T-cell (primary cell): Measurements from ENCODE around the gene SSBP2. TPM values are rescaled to one million over a fixed set of nuclear protein-coding genes. Genes with fewer than 3 reads are reported as not detected.
"Not testable (repeated sequence)": the region's sequence is repeated elsewhere in the genome, so short reads cannot be mapped to it uniquely, and the experiment has no call there.

Experiments used
- ATAC-seq, 4 experiments: fragments of 200-7000 bp in 3 of 4; fragments of 150-1000 bp in 1 of 4; cut with Tn5 transposase; replicated peaks in 1 of 4; 1 replicate in 3 of 4; 2 replicates in 1 of 4; pipeline ENCODE4 v1.10.0; 2021; ENCODE audit warnings: moderate library complexity in 3 of 4, mild to moderate bottlenecking in 2 of 4, moderate number of reproducible peaks in 1 of 4
- CTCF ChIA-PET, 2 donors: fragments of 300-600 bp; sonication (Branson Sonifier 250); formaldehyde crosslinking; loops; one replicate each; lab custom pipeline; 2022; ENCODE audit warnings: antibody characterized with exemption in 2 of 2; lab: Charles Lee
- POLR2A ChIA-PET, 2 donors: fragments of 300-600 bp; sonication (Branson Sonifier 250); formaldehyde crosslinking; loops; one replicate each; lab custom pipeline; 2022; ENCODE audit warnings: antibody characterized with exemption in 2 of 2; lab: Charles Lee
- DNase-seq, 35 experiments: peaks; one replicate each; pipeline versions ENCODE4 v3.0.0 to v3.0.0-alpha.2; 2013 to 2023
- H3K27ac ChIP-seq: one replicate; pipeline ENCODE4 v1.5.1; 2013; ENCODE audit warnings: low read length
- H3K27me3 ChIP-seq, 2 experiments: replicated peaks in 1 of 2; 1 replicate in 1 of 2; 2 replicates in 1 of 2; pipeline versions ENCODE4 v1.6.1 to v1.7.0; 2013; ENCODE audit warnings: low read length in 1 of 2, mixed read lengths in 1 of 2; ENCODE audit not compliant: control insufficient read depth in 2 of 2, insufficient read depth in 2 of 2; ENCODE audit errors: extremely low read depth in 1 of 2
- H3K36me3 ChIP-seq, 2 donors: 1 replicate in 1 of 2; 2 replicates in 1 of 2; pipeline versions ENCODE4 v1.6.1 to v1.7.0; 2013; ENCODE audit warnings: low read length in 1 of 2; ENCODE audit not compliant: control insufficient read depth in 2 of 2, insufficient read depth in 1 of 2; ENCODE audit errors: extremely low read depth in 1 of 2
- H3K4me1 ChIP-seq, 2 experiments: 1 replicate in 1 of 2; 2 replicates in 1 of 2; pipeline versions ENCODE4 v1.6.1 to v1.7.0; 2013; ENCODE audit warnings: low read length in 2 of 2, mixed read lengths in 1 of 2; ENCODE audit not compliant: insufficient read depth in 2 of 2, control insufficient read depth in 1 of 2; ENCODE audit errors: extremely low read depth in 1 of 2
- H3K4me3 ChIP-seq, 2 donors: 1 replicate in 1 of 2; 2 replicates in 1 of 2; pipeline versions ENCODE4 v1.5.1 to v1.7.0; 2013; ENCODE audit warnings: mild to moderate bottlenecking in 2 of 2, low read length in 1 of 2, moderate library complexity in 1 of 2; ENCODE audit not compliant: control insufficient read depth in 1 of 2; ENCODE audit errors: extremely low read depth in 1 of 2
- H3K9me3 ChIP-seq: 2 replicates; pipeline ENCODE4 v1.7.0; 2013
- H3K27ac Mint-ChIP-seq, 2 donors: one replicate each; pipeline ENCODE4 v1.8.0; 2020 to 2021; ENCODE audit warnings: mild to moderate bottlenecking in 2 of 2, mixed read lengths in 2 of 2
- H3K27me3 Mint-ChIP-seq, 2 donors: one replicate each; pipeline ENCODE4 v1.8.0; 2021 to 2022; ENCODE audit warnings: mixed read lengths in 2 of 2
- H3K36me3 Mint-ChIP-seq: one replicate; pipeline ENCODE4 v1.8.0; 2021; ENCODE audit warnings: mixed read lengths
- H3K4me1 Mint-ChIP-seq, 3 donors: one replicate each; pipeline ENCODE4 v1.8.0; 2020 to 2022; ENCODE audit warnings: mixed read lengths in 3 of 3, mild to moderate bottlenecking in 1 of 3
- H3K4me3 Mint-ChIP-seq, 3 donors: one replicate each; pipeline ENCODE4 v1.8.0; 2020 to 2022; ENCODE audit warnings: mild to moderate bottlenecking in 3 of 3, mixed read lengths in 3 of 3, moderate library complexity in 3 of 3
- H3K9me3 Mint-ChIP-seq, 3 donors: one replicate each; pipeline ENCODE4 v1.8.0; 2020 to 2022; ENCODE audit warnings: mixed read lengths in 3 of 3
- WGBS: methylation state at CpG from one replicate; pipeline ENCODE4 v1.1.5; 2013; ENCODE audit warnings: missing lambda C conversion rate; ENCODE audit not compliant: insufficient coverage; 5-methylcytosine and 5-hydroxymethylcytosine counted together
- total RNA-seq, 35 experiments: library from RNA in 6 of 35; stranded (reverse) in 6 of 35; fragments of 120-200 nt in 1 of 35; gene quantifications; one replicate each; pipeline versions ENCODE4 v1.2.1 to v1.2.4 and lab custom pipeline; 2013 to 2026

The SSBP2 gene
- total RNA-seq, 5 donors from 2014 or later (not counting 1 experiment from before 2014, with no cell fraction given): 31.1 to 44.9 (median 35.8) TPM

- peaks cover 41% of the 10 kb centered on the region for H3K36me3 Mint-ChIP-seq
- Histone ChIP-seq H3K27me3 (no peaks in the 10 kb centered on the region), H3K4me3 (no peak overlapping the region), H3K4me1 (no peaks in the 10 kb centered on the region), H3K36me3 (no peaks in the 10 kb centered on the region), H3K27ac (no peak overlapping the region), H3K9me3 (peaks cover 5% of the 10 kb centered on the region)
- H3K4me3 Mint-ChIP-seq: no peak overlapping the region
- H3K4me1 Mint-ChIP-seq: peaks cover 26 to 39% (median 38%) of the 10 kb centered on the region in 3 donors
- no peak for ATAC-seq
- H3K27me3 Mint-ChIP-seq: no peaks in the 10 kb centered on the region
- DNase-seq: no peak
- POLR2A ChIA-PET: no interaction called here
- H3K9me3 Mint-ChIP-seq: peaks cover 5 to 24% (median 8%) of the 10 kb centered on the region in 3 donors
- CTCF ChIA-PET: interaction anchor here in 1 of 2 donors (0.6 kb wide), 1 partner anchor 170 kb away, joined by 3 read pairs; no protein-coding TSS in a partner anchor
- H3K27ac Mint-ChIP-seq: no peak overlapping the region
- WGBS: 75% methylated on average over 1 of the region's 1 CpG
These were observed 71.0 kb downstream of the SSBP2 start for GRCh38 chr5:81679885-81680284.

- Mint-ChIP-seq H3K36me3 (peaks cover 18% of the 10 kb centered on the region), H3K4me3 (no peak overlapping the region), H3K27ac (no peak overlapping the region), H3K9me3 (peaks cover 2 to 9% (median 5%) of the 10 kb centered on the region in 3 donors), H3K27me3 (no peaks in the 10 kb centered on the region), H3K4me1 (peaks cover 24 to 34% (median 25%) of the 10 kb centered on the region in 3 donors)
- Histone ChIP-seq H3K4me3 (no peak overlapping the region), H3K9me3 (peaks cover 2% of the 10 kb centered on the region), H3K27me3 (no peaks in the 10 kb centered on the region), H3K4me1 (no peaks in the 10 kb centered on the region), H3K27ac (no peak overlapping the region), H3K36me3 (no peaks in the 10 kb centered on the region)
- WGBS: no CpG with 5 or more reads among the region's 3 CpGs
- ATAC-seq (no peak), DNase-seq (no peak)
- ChIA-PET POLR2A (no interaction called here), CTCF (no interaction called here)
These were observed 75.5 kb downstream of the SSBP2 start for GRCh38 chr5:81675420-81675819.

GRCh38 chr5:81665795-81666194, 85.1 kb downstream of the SSBP2 start:
- H3K27me3 ChIP-seq: no peaks in the 10 kb centered on the region
- H3K9me3 ChIP-seq: no peaks in the 10 kb centered on the region
- H3K4me3 Mint-ChIP-seq: no peak overlapping the region
- ChIA-PET POLR2A (interaction anchor here in 1 of 2 donors (0.8 kb wide), 1 partner anchor 368 kb away, joined by 3 read pairs; no protein-coding TSS in a partner anchor), CTCF (no interaction called here)
- peaks cover 0 to 7% (median 0%) of the 10 kb centered on the region in 3 donors for H3K9me3 Mint-ChIP-seq
- ATAC-seq (no peak), DNase-seq (no peak)
- no peak overlapping the region for H3K27ac Mint-ChIP-seq
- no peaks in the 10 kb centered on the region for H3K4me1 ChIP-seq
- no peaks in the 10 kb centered on the region for H3K36me3 ChIP-seq
- no peaks in the 10 kb centered on the region for H3K27me3 Mint-ChIP-seq
- no peak overlapping the region for H3K4me3 ChIP-seq
- peaks cover 25% of the 10 kb centered on the region for H3K36me3 Mint-ChIP-seq
- no peak overlapping the region for H3K27ac ChIP-seq
- H3K4me1 Mint-ChIP-seq: peaks cover 27 to 31% (median 28%) of the 10 kb centered on the region in 3 donors
- WGBS: no CpG with 5 or more reads among the region's 1 CpG

GRCh38 chr5:81660624-81661023, 90.3 kb downstream of the SSBP2 start:
- ATAC-seq, POLR2A ChIA-PET, H3K4me3 Mint-ChIP-seq, H3K9me3 ChIP-seq, H3K27ac Mint-ChIP-seq, H3K27me3 ChIP-seq, H3K4me1 ChIP-seq, H3K27ac ChIP-seq, CTCF ChIA-PET, H3K27me3 Mint-ChIP-seq, DNase-seq, H3K36me3 ChIP-seq, H3K4me3 ChIP-seq: not testable (repeated sequence)
- Mint-ChIP-seq H3K4me1 (peaks cover 23 to 39% (median 27%) of the 10 kb centered on the region in 3 donors), H3K9me3 (peaks cover 0 to 14% (median 3%) of the 10 kb centered on the region in 3 donors), H3K36me3 (peaks cover 24% of the 10 kb centered on the region)
- 100% methylated on average over 1 of the region's 1 CpG for WGBS

- no CpG with 5 or more reads among the region's 1 CpG for WGBS
- Histone ChIP-seq H3K9me3 (no peaks in the 10 kb centered on the region), H3K27me3 (no peaks in the 10 kb centered on the region), H3K4me1 (no peaks in the 10 kb centered on the region), H3K27ac (no peak overlapping the region), H3K36me3 (no peaks in the 10 kb centered on the region), H3K4me3 (no peak overlapping the region)
- H3K27ac Mint-ChIP-seq: no peak overlapping the region
- no peaks in the 10 kb centered on the region for H3K27me3 Mint-ChIP-seq
- ChIA-PET POLR2A (no interaction called here), CTCF (no interaction called here)
- peaks cover 0 to 14% (median 3%) of the 10 kb centered on the region in 3 donors for H3K9me3 Mint-ChIP-seq
- no peak overlapping the region for H3K4me3 Mint-ChIP-seq
- H3K36me3 Mint-ChIP-seq: peaks cover 39% of the 10 kb centered on the region
- no peak for DNase-seq
- peaks cover 25 to 28% (median 25%) of the 10 kb centered on the region in 3 donors for H3K4me1 Mint-ChIP-seq
- ATAC-seq: no peak
These were observed 93.5 kb downstream of the SSBP2 start for GRCh38 chr5:81657386-81657785.

GRCh38 chr5:81656783-81657182, 94.1 kb downstream of the SSBP2 start:
- Mint-ChIP-seq H3K27me3 (no peaks in the 10 kb centered on the region), H3K4me1 (peaks cover 26 to 29% (median 28%) of the 10 kb centered on the region in 3 donors), H3K4me3 (no peak overlapping the region), H3K27ac (no peak overlapping the region), H3K9me3 (peaks cover 0 to 12% (median 3%) of the 10 kb centered on the region in 3 donors), H3K36me3 (peaks cover 40% of the 10 kb centered on the region)
- ATAC-seq: no peak
- H3K4me1 ChIP-seq: no peaks in the 10 kb centered on the region
- no peaks in the 10 kb centered on the region for H3K36me3 ChIP-seq
- H3K4me3 ChIP-seq: no peak overlapping the region
- ChIA-PET POLR2A (no interaction called here), CTCF (interaction anchor here in 1 of 2 donors (0.7 kb wide), 1 partner anchor 522 kb away, joined by 5 read pairs; no protein-coding TSS in a partner anchor)
- no CpG with 5 or more reads among the region's 3 CpGs for WGBS
- no peaks in the 10 kb centered on the region for H3K9me3 ChIP-seq
- DNase-seq: no peak
- H3K27ac ChIP-seq: no peak overlapping the region
- H3K27me3 ChIP-seq: no peaks in the 10 kb centered on the region
